GM21423 (cell line): Measurements from ENCODE around the gene CHAT.
A peak's percentile ranks its signal among the peaks of the same experiment; 100 is the strongest.

ENCODE experiments used
- ATAC-seq: cut with Tn5 transposase; IDR thresholded peaks from one replicate; pipeline ENCODE4 v1.9.1; 2021; ENCODE audit warnings: mild to moderate bottlenecking, moderate library complexity; ENCODE audit not compliant: unreplicated experiment

The CHAT gene

DNA sequence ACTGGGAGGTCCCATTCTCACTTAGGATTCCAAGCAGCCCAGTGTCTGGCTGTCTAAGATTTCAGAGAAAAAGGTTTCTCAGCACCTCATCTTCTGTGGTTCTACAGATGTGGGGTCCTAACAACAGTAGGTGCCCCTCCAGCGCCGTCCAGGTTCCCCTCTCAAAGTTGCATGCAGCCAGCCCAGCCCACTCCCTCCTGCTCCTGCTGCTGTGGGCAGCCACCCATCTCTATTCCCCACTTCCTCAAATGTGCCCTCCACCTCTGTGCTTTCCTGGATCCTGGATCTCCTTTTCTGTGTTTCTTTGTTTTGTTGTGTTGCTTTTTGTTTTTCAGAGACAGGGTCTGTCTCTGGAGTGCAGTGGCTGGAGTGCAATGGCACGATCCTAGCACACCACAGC lies 17.0 kb upstream of the CHAT start:
- ATAC-seq = no peak

GRCh38 chr10:49597426-49598163 lies 16.2 kb upstream of the CHAT start:
- no peak for ATAC-seq

DNA sequence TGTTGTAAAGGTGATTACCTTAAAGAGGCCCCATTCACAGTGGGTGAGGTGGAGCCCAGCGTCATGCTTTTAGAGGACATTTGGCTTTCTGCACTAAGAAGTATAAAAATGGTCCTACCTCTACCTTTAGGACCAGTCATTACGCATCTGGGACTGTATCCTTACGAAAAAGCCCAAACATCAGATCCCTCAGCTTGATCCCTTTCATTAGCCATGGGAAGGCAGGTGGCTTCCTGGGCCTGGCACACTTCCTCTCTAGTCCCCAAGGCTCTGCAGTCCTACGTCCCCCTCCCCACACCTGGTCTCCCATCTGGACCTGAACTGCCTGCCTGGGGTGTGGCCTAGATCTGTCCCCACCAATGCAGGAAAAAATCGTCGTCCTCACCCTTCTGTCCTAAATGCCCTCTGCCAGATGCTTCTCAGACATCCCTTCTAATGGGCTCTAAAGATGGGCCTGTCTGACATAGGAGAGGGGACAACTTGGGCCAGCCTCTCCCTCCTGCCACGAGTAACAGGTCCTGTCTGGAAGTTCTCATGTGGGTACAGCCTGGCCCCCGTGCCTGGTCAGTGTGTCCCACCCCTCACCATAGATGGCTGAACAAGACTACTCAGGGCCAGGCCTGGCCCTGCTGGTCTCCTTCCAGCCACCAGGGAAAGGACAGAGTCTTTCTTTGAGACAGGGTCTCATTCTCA lies 15.5 kb upstream of the CHAT start:
- no peak for ATAC-seq

DNA sequence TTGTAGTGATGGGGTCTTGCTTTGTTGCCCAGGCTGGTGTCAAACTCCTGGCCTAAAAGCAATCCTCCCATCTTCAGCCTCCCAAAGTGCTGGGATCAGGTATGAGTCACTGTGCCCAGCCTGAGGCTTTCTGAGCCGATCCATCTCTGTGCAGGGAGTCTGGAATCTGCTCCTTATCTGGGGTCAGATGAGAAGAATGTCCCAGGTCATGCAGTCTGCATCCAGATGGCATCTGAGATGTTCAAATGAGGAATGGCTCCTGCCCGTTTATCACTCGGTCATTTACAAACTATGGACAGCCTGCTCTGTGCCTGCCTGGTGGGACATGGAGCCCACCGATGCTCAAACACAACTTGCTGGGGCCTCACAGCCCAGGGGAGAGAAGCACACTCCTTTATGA lies 14.9 kb upstream of the CHAT start:
- no peak for ATAC-seq

GRCh38 chr10:49599546-49599945 lies 14.3 kb upstream of the CHAT start:
- no peak for ATAC-seq

DNA sequence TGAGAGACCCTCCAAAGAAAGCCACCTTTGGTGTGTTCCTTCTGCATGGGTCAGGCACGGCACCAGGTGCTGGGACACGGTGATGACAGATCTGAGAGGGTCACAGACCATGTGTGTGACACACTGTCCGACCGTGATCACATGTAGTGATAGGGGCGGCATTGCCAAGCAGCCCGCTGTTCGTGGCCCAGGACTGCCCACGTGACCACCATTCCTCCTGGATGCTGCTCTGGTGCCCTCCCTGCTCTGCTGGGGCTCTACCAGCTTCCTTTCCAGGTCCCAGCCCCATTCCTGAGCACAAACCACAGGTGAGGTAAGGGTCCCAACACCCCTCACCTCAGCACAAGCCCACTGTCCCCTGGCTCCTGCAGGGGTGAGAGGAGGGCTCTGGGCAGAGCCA lies 13.8 kb upstream of the CHAT start:
- no peak for ATAC-seq

- no peak for ATAC-seq
Observed at GRCh38 chr10:49600781-49601400, 12.9 kb upstream of the CHAT start.

GRCh38 chr10:49601857-49602256 lies 12.0 kb upstream of the CHAT start:
- ATAC-seq = no peak

DNA sequence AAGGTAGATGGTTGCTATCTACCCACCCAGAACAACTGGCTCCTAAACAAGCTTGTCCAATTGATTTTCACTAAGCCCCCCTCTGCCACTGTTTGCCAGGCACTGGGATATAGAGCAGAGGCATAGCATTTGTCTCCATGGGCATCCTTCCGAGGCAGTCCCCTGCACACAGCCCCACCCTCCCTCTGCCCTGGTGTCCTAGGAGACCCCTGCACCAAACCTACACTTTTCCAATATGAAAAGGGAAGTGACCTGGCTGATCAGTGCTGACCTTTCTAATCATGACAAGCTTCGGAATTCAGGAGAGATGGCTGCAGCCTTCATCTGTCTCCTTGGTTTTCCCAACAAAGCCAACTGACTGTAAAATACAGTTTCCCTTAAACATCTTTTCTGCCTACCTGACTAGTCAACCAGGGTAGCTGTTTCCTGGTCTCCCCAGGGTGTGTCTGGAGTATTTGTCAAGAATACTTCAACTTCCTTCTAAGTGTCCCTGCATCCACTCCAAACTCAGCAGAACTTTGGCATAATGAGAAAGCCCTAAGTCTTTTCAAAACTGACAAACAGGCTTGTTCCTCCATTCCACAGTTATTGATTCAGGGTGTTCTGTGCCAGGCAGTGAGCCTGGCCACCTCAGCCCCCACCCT lies 11.3 kb upstream of the CHAT start:
- ATAC-seq = no peak

DNA sequence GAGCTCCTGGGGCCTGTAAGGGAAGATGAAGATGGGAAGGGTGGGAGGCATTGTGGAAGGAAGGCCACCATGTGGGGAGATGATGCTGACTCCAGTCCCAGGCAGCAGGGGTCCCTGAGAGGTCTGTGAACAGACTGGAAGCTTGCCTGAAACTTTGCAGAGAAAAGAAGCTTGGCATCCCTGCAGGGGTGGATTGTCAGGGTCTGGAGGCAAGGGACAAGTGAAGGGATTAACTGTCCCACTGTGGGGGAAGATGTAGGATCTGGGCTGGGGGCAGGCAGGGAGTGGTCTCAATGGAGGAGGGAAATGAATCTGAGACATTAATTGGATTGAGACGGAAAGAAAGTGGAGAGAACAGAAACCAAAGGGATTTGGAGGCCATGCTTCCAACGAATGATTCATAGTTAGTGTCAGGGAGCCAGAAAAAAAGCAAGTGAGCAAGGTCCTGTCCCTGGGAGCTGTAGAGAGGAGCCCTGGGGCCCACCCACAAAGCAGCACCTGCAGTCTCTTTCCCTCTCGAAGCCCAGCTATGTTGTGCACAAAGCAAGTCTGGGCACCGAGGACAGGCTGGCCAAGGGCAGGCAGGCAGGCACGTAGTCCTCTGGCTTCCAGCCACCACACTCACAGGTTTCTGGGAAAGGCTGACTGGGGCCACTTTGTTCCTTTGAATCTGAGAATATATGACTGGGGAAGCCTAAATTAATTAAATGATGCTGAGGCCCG lies 8.5 kb upstream of the CHAT start:
- no peak for ATAC-seq

DNA sequence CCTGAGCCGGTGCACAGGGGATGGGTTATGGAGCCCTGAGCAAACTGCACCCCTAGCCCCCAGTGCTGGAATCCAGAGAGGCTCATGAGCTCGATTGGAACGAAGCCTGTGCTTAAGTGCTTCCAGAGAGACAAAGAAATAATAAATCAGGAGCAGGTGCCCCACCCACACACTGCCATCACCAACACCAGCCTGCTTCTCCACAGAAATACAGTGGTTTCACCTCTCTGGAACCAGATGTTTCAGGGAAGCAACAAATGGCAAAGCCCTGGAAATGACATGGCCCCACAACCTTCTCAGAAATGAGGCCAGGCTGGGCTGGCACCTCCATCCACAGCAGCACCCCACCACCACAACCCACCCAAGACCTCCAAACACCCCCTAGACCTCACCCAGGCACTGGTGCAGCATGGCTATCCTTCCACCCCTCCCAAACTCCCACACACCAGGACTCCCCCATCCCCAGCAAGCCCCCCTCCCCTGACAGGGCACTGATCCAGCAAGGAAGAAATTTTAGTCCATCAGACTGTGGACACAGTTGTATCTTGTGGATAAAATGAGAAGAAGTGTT lies 7.8 kb upstream of the CHAT start:
- no peak for ATAC-seq

- ATAC-seq = peak; percentile 75
Observed at GRCh38 chr10:49606981-49607535, 6.8 kb upstream of the CHAT start.

DNA sequence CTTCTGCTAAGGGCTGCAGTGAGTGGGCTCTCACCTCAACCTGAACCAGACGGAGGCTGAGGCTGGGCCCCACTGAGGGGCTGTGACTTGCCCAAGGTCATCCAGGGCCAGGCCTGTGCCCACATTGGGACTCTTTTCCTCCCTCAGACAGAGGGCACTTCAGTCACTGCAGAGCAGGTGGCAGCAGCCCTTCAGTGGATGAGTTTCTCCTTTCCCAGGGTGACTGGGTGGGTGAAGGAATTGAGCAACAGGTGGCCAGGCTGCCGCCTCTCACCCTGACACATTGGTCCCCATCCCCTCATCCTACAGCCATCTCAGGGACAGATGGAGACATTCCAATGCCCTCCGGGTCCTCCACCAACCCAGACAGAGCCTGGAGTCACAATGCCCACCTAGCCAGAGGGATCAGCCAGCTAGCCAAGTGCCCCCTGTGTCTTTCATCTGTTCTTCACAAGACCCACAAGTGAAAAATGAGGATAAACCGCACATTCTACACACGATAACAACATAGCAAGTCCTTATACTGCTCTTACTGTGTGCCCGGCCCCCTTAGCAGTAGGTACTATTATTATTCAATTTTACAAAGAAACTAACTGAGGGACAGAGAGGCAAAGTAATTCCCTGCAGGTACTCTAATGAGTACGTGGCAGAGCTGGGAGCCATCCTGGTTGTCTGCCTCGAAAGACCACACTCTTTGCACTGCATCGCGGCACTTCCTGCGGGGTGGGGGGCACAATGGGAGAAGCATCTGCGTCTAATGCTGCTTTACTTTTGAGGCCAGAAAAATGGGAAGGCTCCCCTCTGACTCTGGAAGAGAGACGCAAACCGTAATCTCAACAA lies 5.5 kb upstream of the CHAT start:
- no peak for ATAC-seq

DNA sequence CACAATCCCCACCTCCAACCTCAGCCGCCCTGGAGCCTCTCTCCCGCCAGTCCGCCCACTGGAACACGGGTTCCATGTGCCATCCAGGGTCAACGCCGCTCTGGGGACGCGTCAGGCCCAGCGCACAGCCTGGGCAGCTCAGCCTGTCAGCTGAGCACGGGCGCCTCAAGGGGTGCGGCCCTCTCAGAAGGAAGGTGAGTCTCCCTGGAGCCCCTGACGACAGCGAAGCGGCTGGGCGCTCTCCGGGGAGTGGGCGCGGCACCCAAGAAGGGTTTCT lies 4.9 kb upstream of the CHAT start:
- no peak for ATAC-seq

GRCh38 chr10:49609283-49610113 lies 4.3 kb upstream of the CHAT start:
- ATAC-seq = no peak

GRCh38 chr10:49610114-49610457 lies 3.8 kb upstream of the CHAT start, which contains the start of gene SLC18A3:
TSS of gene SLC18A3 (plus strand) at chr10:49610310. CDS start at chr10:49610741, 431 bp downstream.
- ATAC-seq = no peak

- ATAC-seq = no peak
Observed at GRCh38 chr10:49610458-49611165, 3.2 kb upstream of the CHAT start.

DNA sequence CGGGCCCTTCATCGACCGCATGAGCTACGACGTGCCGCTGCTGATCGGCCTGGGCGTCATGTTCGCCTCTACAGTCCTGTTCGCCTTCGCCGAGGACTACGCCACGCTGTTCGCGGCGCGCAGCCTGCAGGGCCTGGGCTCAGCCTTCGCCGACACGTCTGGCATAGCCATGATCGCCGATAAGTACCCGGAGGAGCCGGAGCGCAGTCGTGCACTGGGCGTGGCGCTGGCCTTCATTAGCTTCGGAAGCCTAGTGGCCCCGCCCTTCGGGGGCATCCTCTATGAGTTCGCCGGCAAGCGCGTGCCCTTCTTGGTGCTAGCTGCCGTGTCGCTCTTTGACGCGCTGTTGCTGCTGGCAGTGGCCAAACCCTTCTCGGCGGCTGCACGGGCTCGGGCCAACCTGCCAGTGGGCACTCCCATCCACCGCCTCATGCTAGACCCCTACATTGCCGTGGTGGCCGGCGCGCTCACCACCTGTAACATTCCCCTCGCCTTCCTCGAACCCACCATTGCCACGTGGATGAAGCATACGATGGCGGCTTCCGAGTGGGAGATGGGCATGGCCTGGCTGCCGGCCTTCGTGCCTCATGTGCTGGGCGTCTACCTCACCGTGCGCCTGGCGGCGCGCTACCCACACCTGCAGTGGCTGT lies 2.5 kb upstream of the CHAT start:
- ATAC-seq = no peak
